Astrocyte (in vitro differentiated cells and primary cell): Measurements from ENCODE around the gene PKM. TPM values are rescaled to one million over a fixed set of nuclear protein-coding genes. Genes with fewer than 3 reads are reported as not detected.

ENCODE experiments used
- DNase-seq: peaks from one replicate; pipeline ENCODE4 v3.0.0-alpha.2; 2010; ENCODE audit warnings: low read depth
- FAIRE-seq: peaks from 2 replicates; lab custom pipeline; 2011; peaks lifted over from hg19 to GRCh38; lab: Jason Lieb, UNC
- H2AFZ ChIP-seq: 2 replicates; pipeline ENCODE4 v1.6.0; 2012; ENCODE audit warnings: low read depth, low read length, inconsistent platforms
- H3K27ac ChIP-seq: 2 replicates; pipeline ENCODE4 v1.5.1; 2011; ENCODE audit warnings: low read depth, low read length, inconsistent platforms
- H3K27me3 ChIP-seq: 2 replicates; pipeline ENCODE4 v1.6.0; 2011; ENCODE audit warnings: low read length, inconsistent platforms; ENCODE audit not compliant: insufficient read depth
- H3K36me3 ChIP-seq: 2 replicates; pipeline ENCODE4 v1.5.1; 2011; ENCODE audit warnings: low read length, inconsistent platforms; ENCODE audit not compliant: insufficient read depth
- H3K4me1 ChIP-seq: 2 replicates; pipeline ENCODE4 v1.5.1; 2011; ENCODE audit warnings: low read length, inconsistent platforms; ENCODE audit not compliant: insufficient read depth
- H3K4me2 ChIP-seq: 2 replicates; pipeline ENCODE4 v1.6.0; 2012; ENCODE audit warnings: low read length, inconsistent platforms
- H3K4me3 ChIP-seq: 2 replicates; pipeline ENCODE4 v1.5.1; 2011; ENCODE audit warnings: low read depth, mild to moderate bottlenecking, low read length, inconsistent platforms; ENCODE audit not compliant: insufficient read depth
- H3K79me2 ChIP-seq: 2 replicates; pipeline ENCODE4 v1.6.0; 2012; ENCODE audit warnings: mild to moderate bottlenecking, low read length, inconsistent platforms; ENCODE audit not compliant: insufficient read depth
- H3K9ac ChIP-seq: 2 replicates; pipeline ENCODE4 v1.6.0; 2012; ENCODE audit warnings: mild to moderate bottlenecking, low read length, inconsistent platforms
- H3K9me3 ChIP-seq: 2 replicates; pipeline ENCODE4 v1.5.1; 2012; ENCODE audit warnings: low read depth, mild to moderate bottlenecking, low read length, inconsistent platforms; ENCODE audit not compliant: insufficient read depth
- H4K20me1 ChIP-seq: 2 replicates; pipeline ENCODE4 v1.6.0; 2012; ENCODE audit warnings: low read length, inconsistent platforms; ENCODE audit not compliant: insufficient read depth
- H3K27ac Mint-ChIP-seq: one replicate; pipeline ENCODE4 v1.8.0; 2021; ENCODE audit warnings: mild to moderate bottlenecking, mixed read lengths; ENCODE audit not compliant: unreplicated experiment
- H3K27me3 Mint-ChIP-seq: one replicate; pipeline ENCODE4 v1.8.0; 2021; ENCODE audit warnings: low read depth, mixed read lengths; ENCODE audit not compliant: unreplicated experiment
- H3K36me3 Mint-ChIP-seq: one replicate; pipeline ENCODE4 v1.8.0; 2021; ENCODE audit warnings: low read depth, mixed read lengths; ENCODE audit not compliant: unreplicated experiment
- H3K4me1 Mint-ChIP-seq: one replicate; pipeline ENCODE4 v1.8.0; 2021; ENCODE audit warnings: low read depth, mixed read lengths; ENCODE audit not compliant: unreplicated experiment
- H3K4me3 Mint-ChIP-seq: one replicate; pipeline ENCODE4 v1.8.0; 2021; ENCODE audit warnings: mild to moderate bottlenecking, moderate library complexity, mixed read lengths; ENCODE audit not compliant: unreplicated experiment
- H3K9me3 Mint-ChIP-seq: one replicate; pipeline ENCODE4 v1.8.0; 2021; ENCODE audit warnings: mild to moderate bottlenecking, mixed read lengths; ENCODE audit not compliant: unreplicated experiment
- CTCF ChIP-seq: IDR thresholded peaks from 2 replicates; pipeline ENCODE4 v1.5.1; 2011; ENCODE audit warnings: low read depth, mild to moderate bottlenecking, inconsistent platforms, low read length, moderate library complexity; ENCODE audit not compliant: insufficient read depth
- EZH2 ChIP-seq: IDR thresholded peaks from 2 replicates; pipeline ENCODE4 v1.6.1; 2012; ENCODE audit warnings: mild to moderate bottlenecking, low read length, inconsistent platforms; ENCODE audit not compliant: insufficient read depth
- total RNA-seq: library from RNA; stranded (reverse); gene quantifications from 2 replicates; pipeline ENCODE4 v1.2.1, GENCODE V29; 2021

The PKM gene
- total RNA-seq, 1 donor from 2014 or later, result 2,288 TPM

- Mint-ChIP-seq H3K9me3 (no peaks in the 10 kb centered on the region), H3K27me3 (peaks cover 11% of the 10 kb centered on the region), H3K4me3 (no peak overlapping the region), H3K36me3 (peaks cover 2% of the 10 kb centered on the region), H3K27ac (no peak overlapping the region), H3K4me1 (peaks cover 6% of the 10 kb centered on the region)
- Histone ChIP-seq H3K9me3 (no peaks in the 10 kb centered on the region), H3K27me3 (peaks cover 5% of the 10 kb centered on the region), H3K9ac (peak overlapping the region; percentile 23), H3K4me1 (peaks cover 11% of the 10 kb centered on the region), H3K4me3 (no peak overlapping the region), H4K20me1 (no peaks in the 10 kb centered on the region), H3K4me2 (peak overlapping the region; percentile 46), H3K36me3 (no peaks in the 10 kb centered on the region), H3K79me2 (no peaks in the 10 kb centered on the region), H2AFZ (no peak overlapping the region), H3K27ac (no peak overlapping the region)
- FAIRE-seq (no peak), DNase-seq (no peak)
- TF ChIP-seq EZH2 (no peak), CTCF (no peak)
These were observed 62.2 kb downstream of the PKM start for GRCh38 chr15:72168808-72169190.

GRCh38 chr15:72168131-72168807, 62.7 kb downstream of the PKM start:
- TF ChIP-seq EZH2 (no peak), CTCF (no peak)
- Mint-ChIP-seq H3K27me3 (peaks cover 16% of the 10 kb centered on the region), H3K36me3 (peaks cover 2% of the 10 kb centered on the region), H3K4me3 (no peak overlapping the region), H3K4me1 (peaks cover 6% of the 10 kb centered on the region), H3K9me3 (no peaks in the 10 kb centered on the region), H3K27ac (no peak overlapping the region)
- peaks cover 11% of the 10 kb centered on the region for H3K4me1 ChIP-seq
- peak; percentile 42 for DNase-seq
- H3K27ac ChIP-seq, result no peak overlapping the region
- H3K4me2 ChIP-seq, result peak overlapping the region; percentile 46
- H4K20me1 ChIP-seq, result no peaks in the 10 kb centered on the region
- H3K36me3 ChIP-seq, result no peaks in the 10 kb centered on the region
- H3K4me3 ChIP-seq, result no peak overlapping the region
- H3K27me3 ChIP-seq, result peaks cover 6% of the 10 kb centered on the region
- H2AFZ ChIP-seq, result no peak overlapping the region
- FAIRE-seq, result no peak
- H3K9me3 ChIP-seq, result no peaks in the 10 kb centered on the region
- H3K79me2 ChIP-seq, result no peaks in the 10 kb centered on the region
- H3K9ac ChIP-seq, result peak overlapping the region; percentile 23

GRCh38 chr15:72167445-72167844, 63.5 kb downstream of the PKM start:
- Histone ChIP-seq H3K36me3 (no peaks in the 10 kb centered on the region), H3K27me3 (peaks cover 4% of the 10 kb centered on the region), H3K9me3 (no peaks in the 10 kb centered on the region), H3K4me3 (no peak overlapping the region), H3K79me2 (no peaks in the 10 kb centered on the region), H3K27ac (no peak overlapping the region), H4K20me1 (no peaks in the 10 kb centered on the region), H3K4me1 (peaks cover 11% of the 10 kb centered on the region), H3K4me2 (no peak overlapping the region), H2AFZ (no peak overlapping the region), H3K9ac (no peak overlapping the region)
- FAIRE-seq (no peak), DNase-seq (no peak)
- no peaks in the 10 kb centered on the region for H3K9me3 Mint-ChIP-seq
- H3K36me3 Mint-ChIP-seq, result peaks cover 2% of the 10 kb centered on the region
- H3K4me1 Mint-ChIP-seq, result peaks cover 6% of the 10 kb centered on the region
- no peak overlapping the region for H3K4me3 Mint-ChIP-seq
- peaks cover 18% of the 10 kb centered on the region for H3K27me3 Mint-ChIP-seq
- TF ChIP-seq EZH2 (no peak), CTCF (no peak)
- no peak overlapping the region for H3K27ac Mint-ChIP-seq
